Stimulated activated CD8-positive, alpha-beta memory T cell treated with anti-CD3 and anti-CD28 coated beads, Interleukin-12 subunit alpha, Interleukin-12 subunit beta, amount 100 ng/mL, for 1 hour (primary cell): ENCODE measurements around the gene EXOC2.
"Not testable (repeated sequence)": the region's sequence is repeated elsewhere in the genome, so short reads cannot be mapped to it uniquely, and the experiment has no call there.

Experiments
- DNase-seq: peaks from one replicate; pipeline ENCODE4 v3.0.0-alpha.2; 2020; ENCODE audit warnings: low read depth

EXOC2 gene

GRCh38 chr6:626236-626635 lies 66.7 kb downstream of the EXOC2 start:
- no peak for DNase-seq

- DNase-seq: no peak
Measured at GRCh38 chr6:624979-625378, 68.0 kb downstream of the EXOC2 start.

GRCh38 chr6:622462-622861 lies 70.5 kb downstream of the EXOC2 start:
- no peak for DNase-seq

- no peak for DNase-seq
Measured at GRCh38 chr6:621931-622330, 71.0 kb downstream of the EXOC2 start.

- no peak for DNase-seq
Measured at GRCh38 chr6:620950-621349, 72.0 kb downstream of the EXOC2 start.

- DNase-seq: no peak
Measured at GRCh38 chr6:620166-620565, 72.8 kb downstream of the EXOC2 start.

GRCh38 chr6:617456-618100 lies 75.4 kb downstream of the EXOC2 start:
- DNase-seq: no peak

GRCh38 chr6:613981-614380 lies 79.0 kb downstream of the EXOC2 start:
- no peak for DNase-seq

GRCh38 chr6:611928-612327 lies 81.0 kb downstream of the EXOC2 start:
- DNase-seq: no peak

- no peak for DNase-seq
Measured at GRCh38 chr6:610882-611281, 82.1 kb downstream of the EXOC2 start.

GRCh38 chr6:609905-610304 lies 83.0 kb downstream of the EXOC2 start:
- no peak for DNase-seq

GRCh38 chr6:606829-607379 lies 86.0 kb downstream of the EXOC2 start:
- DNase-seq: no peak

- DNase-seq: not testable (repeated sequence)
Measured at GRCh38 chr6:605895-606294, 87.0 kb downstream of the EXOC2 start.

GRCh38 chr6:604579-604978 lies 88.4 kb downstream of the EXOC2 start:
- DNase-seq: no peak

- no peak for DNase-seq
Measured at GRCh38 chr6:603265-603664, 89.7 kb downstream of the EXOC2 start.

GRCh38 chr6:599576-600448 lies 93.1 kb downstream of the EXOC2 start:
- no peak for DNase-seq

- DNase-seq: no peak
Measured at GRCh38 chr6:593907-594212, 99.1 kb downstream of the EXOC2 start.

- DNase-seq: peak; percentile 56
Measured at GRCh38 chr6:593139-593906, 99.6 kb downstream of the EXOC2 start.

GRCh38 chr6:589090-589489 lies 103.8 kb downstream of the EXOC2 start:
- DNase-seq: no peak

GRCh38 chr6:586553-586952 lies 106.4 kb downstream of the EXOC2 start:
- no peak for DNase-seq

- no peak for DNase-seq
Measured at GRCh38 chr6:583635-584034, 109.3 kb downstream of the EXOC2 start.

GRCh38 chr6:583116-583515 lies 109.8 kb downstream of the EXOC2 start:
- DNase-seq: no peak

- no peak for DNase-seq
Measured at GRCh38 chr6:582370-582769, 110.6 kb downstream of the EXOC2 start.
